Renal cortical epithelial cell (primary cell): ENCODE measurements around the gene CPNE2. TPM values are rescaled to one million over a fixed set of nuclear protein-coding genes. Genes with fewer than 3 reads are reported as not detected.
"Not testable (repeated sequence)": the region's sequence is repeated elsewhere in the genome, so short reads cannot be mapped to it uniquely, and the experiment has no call there.

Experiments
- DNase-seq: peaks from one replicate; pipeline ENCODE4 v3.0.0-alpha.2; 2011; ENCODE audit warnings: low read depth
- total RNA-seq: library from RNA; depleted of rRNA; stranded (reverse); fragments of >200 nt; gene quantifications from 2 replicates; pipeline ENCODE4 v1.2.3, GENCODE V29; 2014

Gene CPNE2
- total RNA-seq, result 28.8 and 32.2 TPM in 2 replicates

DNA sequence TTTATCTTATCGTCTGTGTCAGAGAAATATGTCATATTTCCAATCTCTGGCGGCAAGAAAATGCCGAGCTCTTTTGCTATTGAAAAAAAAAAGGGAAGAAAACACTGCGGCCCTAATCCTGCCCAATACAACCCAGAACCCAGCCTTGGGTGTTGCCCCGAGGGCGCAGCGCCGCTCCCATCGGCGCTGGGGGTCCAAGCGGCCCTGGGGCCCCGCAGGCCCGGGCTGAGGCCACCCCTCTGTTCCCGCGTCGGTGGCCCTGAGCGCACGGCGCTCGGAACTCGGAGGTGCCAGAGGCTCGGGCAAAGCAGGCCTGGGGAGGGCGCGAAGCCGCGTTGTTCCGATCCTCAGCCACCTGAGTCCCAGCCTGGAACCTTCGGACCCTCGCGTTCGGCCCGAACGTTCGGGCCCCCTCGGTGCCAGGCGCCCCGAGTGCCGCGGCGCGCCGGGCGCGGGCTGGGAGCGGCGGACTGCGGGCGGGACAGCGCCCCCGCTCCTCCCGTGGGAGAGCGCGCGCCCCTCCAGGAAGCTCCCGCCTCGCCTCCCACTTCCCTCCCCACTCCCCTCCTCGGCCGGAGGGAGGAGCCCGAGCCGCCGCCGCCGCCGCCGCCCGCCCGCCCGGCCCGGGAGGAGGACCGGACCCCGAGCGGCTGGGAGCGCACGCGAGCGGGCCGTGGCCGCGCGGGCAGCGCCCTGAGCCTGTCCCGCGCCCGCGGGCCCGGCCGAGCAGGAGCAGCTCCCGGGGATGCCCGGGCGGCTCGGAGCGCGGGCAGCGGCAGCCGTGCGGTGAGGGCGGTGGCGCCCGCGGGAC, at the start of gene CPNE2:
CPNE2 (plus strand) TSS at position 609 of the 811 bp plus-strand sequence. CDS start 18,160 bp downstream, outside the sequence.
- no peak for DNase-seq

DNA sequence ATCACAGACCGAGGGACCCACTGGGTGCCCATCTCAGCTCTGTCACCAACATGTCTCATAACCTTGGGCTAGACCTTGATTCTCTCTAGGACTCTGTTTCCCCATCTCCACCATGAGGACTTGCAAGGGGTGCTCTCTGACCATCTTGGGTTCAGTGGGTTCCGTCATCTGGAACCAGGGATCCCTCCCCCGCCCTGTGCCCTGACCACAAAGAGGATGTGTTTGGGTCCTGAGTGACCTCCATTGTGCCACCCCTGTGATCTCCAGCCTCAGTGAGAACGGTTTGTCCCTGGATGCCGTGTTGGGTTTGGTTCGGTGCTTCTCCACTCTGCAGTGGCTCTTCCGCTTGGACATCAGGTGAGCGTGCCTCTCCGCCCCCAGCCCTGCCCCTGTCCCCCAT, 49.1 kb upstream of the CPNE2 start:
- no peak for DNase-seq

DNA sequence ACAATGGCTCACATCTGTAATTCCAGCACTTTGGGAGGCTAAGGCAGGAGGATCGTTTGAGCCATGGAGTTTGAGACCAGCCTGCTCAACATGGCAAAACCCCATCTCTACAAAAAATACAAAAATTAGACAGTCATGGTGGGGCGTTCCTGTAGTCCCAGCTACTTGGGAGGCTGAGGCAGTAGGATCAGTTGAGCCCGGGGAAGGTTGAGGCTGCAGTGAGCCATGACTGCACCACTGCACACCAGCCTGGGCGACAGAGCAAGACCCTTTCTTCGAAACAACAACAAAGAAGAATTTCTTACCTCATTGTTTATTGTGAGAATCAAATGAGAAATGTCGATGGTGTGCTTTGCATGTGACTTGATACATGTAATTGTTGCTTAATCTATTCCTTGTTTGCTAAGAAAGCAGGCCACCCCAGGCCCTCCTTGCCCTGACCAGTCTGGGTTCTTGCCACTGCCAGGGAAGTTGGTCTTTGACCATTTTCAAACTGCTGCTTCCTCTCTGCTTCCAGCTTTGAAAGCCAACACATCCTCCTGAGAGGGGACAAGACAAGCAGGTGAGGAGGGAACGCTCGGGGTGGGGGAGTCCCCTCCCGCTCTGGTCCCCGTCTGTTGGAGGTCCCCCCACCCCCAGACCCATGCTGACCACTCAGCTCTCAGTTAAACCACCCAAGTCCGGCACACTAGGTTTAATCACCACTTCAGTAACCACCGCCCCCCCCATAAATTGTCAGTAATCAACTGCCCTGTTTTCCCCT, 47.3 kb upstream of the CPNE2 start:
- peak; percentile 71 for DNase-seq

DNA sequence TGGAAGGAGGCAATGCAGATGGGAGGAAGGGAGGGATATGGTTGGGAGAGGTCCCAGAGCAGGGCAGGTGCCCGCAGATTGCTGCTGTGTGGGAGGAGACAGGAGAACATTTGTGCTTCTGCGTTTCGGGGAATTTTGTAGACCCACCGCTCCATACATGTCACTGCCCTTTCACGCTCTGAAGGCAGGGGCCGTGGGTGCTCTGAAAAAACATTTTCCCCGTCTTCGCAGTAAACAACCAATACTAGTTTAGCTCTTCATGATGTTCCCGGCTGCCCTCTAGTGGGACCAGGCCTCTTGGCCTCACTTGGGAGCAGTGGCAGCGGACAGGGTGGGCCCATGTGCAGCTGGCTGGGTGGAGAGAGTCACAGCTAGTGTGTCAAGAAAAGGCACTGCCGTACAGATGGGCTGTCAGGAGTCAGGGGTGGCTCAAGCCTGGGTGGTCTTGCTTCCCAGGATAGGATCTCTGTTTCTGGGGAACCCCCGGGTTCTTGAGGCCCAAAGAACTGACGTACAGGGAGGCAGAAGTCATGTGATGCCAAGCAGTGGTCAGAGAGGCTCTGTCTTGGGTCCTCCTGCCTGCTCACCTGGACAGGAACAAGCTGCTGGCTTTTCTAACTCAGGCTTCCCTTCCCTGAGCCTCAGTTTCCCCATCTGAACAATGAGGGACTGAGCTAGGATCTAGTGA, 46.5 kb upstream of the CPNE2 start:
- peak; percentile 53 for DNase-seq

DNA sequence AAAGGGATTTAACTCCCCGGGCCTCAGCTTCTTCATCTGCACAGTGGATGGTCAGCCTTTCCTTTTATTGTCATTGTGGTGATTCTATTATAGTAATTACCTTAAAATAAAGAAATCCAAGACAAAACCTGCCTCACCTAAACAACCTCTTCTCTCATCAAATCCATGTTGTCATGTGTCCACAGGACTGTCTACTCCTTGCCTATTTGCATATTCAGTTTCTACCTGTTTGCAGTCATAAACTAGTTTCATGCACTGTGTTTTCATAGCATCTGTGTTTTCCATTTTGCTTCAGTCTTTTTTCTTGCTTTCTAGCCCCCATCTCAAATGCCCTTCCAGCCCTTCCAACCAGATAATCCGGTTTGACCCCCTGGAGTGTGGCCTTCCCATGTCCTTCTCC, 44.3 kb upstream of the CPNE2 start:
- no peak for DNase-seq

DNA sequence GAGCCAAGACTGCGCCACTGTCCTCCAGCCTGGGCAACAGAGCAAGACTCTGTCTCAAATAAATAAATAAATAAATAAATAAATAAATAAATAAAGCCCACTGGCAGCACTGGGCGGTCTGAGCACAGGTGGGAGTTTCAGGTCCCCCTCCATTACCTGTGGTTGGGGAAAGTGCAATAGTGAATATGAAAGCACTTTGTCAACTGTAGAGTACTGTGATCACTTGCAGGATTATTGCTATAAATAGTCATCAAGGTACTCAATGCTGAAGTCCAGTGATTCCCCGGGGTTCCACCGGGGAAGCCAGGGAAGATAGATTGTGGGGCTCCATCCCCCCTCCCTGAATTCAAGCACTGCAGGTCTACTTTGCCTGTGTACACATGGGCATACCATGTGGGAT, 42.7 kb upstream of the CPNE2 start:
- no peak for DNase-seq

DNA sequence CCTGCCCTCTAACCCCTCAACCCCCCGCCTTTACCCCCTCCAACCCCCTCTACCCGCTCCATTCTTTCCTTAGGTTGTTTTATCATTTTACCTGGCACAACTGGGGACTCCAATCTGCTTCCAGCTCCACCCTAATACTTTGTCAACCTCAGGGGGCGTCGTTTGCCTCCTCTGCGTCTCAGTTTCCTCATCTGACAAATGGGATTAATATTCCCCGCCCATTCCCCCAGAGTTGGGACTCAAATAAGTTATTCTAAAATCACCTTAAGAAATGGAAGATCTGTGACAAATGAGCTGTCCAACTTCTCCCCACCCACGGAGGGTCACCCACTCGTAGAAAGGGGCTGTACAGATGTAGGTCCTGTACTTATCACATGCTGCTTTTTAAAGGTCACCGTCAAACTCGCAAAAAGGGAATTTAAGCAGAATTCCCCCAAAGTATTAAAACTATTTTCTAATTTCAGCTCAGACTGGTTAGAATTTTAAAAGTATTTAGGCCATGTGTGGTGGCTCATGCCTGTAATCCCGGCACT, 40.6 kb upstream of the CPNE2 start:
- no peak for DNase-seq

DNA sequence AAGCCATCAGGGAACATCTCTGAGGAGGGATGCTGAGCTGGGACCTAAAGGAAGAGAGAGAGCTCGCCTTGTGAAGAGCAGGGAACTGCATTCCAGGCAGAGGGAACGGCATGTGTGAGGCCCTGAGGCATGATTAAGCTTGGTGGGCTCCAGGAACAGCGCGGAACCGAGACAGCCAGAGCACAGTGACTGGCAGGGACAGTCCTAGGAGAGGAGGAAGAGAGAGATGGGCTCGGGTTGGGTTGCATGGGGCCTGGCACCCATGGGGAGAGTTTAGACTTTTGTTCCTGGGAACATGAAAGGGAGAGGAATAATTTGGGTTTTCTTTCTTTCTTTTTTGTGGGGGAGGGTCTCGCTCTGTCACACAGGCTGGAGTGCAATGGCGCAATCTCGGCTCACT, 39.2 kb upstream of the CPNE2 start:
- no peak for DNase-seq

DNA sequence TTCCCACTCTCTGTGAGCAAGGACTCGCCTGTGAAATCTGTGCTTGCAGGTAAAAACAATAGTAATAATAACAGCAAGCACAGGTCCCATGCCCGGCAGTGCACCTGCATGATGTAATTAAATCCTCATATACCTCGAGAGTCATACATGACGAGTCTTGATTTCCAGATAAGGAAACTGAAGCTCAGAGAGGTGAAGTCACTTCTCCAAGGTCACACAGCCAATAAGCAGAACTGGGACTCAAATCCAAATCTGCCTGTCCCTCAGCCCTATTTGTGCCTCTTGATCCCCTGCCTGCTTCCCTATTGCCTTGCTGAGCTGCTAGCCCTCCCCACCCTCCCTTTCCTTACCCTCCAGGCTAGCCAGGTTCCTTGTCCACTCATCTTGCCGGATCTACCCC, 38.0 kb upstream of the CPNE2 start:
- no peak for DNase-seq

DNA sequence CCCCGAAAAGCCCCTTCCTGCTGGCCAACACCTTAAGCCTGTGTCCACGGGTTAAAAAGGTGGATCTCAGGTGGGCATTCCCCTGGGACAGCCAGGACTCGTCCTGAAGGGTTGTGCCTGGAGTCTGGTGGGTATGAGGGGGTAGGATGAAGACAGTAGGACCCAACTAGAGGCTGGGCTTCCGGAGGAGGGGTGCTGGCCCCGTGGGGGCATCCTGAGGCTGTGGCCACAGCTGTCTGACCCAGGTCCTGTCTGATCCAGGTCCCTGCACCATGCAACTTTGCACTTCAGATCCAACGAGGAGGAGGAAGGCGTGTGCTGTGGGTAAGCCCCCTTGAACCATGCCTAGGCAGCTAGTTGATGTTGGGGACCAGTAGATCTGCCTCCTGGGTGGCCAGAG, 37.6 kb upstream of the CPNE2 start:
- DNase-seq, result no peak

DNA sequence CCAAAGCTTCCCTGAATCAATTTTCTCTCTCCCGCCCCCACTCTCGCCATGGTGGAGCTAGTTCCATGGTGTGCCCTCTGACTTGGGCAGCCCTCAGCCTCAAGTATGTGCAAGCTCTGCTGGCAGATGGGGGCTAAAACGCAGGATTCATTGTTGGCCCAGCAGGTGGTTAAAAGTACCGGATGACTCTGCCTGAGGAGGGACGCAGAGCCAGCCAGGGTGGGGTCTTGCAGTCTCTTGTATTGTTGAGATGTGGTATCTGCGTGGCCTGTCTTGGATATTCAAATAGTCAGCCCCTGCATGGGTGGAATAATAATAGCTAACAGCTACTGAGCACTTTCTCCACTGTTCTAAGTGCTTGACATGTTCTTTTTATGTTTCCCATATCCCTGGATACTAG, 36.7 kb upstream of the CPNE2 start:
- no peak for DNase-seq

DNA sequence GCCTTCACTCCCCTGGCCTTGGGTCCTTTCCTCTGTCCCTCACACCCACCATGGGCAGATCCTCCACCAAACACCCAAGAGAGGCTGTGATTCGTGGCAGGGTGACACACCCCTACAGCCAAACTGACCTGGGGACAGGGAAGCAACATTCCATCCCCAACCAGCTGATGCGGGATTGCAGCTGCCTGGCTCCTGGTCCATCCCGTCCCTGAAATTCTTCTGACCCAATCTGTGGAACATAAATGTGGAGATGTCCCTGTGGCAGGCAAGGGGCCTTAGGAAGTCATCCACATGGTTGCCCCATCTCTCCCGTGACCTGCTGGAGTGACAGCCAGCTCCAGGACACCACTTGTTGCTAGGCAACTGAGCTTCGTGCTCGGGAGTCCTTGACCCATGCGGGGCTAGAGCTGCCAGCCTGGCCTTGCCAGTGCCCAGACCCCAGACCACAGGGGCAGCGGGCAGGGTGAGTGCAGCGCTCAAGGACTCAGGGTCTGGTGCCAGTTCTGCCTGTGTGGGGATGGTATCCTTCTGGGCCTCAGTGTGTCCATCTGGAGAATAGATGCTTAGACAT, 34.0 kb upstream of the CPNE2 start:
- no peak for DNase-seq

DNA sequence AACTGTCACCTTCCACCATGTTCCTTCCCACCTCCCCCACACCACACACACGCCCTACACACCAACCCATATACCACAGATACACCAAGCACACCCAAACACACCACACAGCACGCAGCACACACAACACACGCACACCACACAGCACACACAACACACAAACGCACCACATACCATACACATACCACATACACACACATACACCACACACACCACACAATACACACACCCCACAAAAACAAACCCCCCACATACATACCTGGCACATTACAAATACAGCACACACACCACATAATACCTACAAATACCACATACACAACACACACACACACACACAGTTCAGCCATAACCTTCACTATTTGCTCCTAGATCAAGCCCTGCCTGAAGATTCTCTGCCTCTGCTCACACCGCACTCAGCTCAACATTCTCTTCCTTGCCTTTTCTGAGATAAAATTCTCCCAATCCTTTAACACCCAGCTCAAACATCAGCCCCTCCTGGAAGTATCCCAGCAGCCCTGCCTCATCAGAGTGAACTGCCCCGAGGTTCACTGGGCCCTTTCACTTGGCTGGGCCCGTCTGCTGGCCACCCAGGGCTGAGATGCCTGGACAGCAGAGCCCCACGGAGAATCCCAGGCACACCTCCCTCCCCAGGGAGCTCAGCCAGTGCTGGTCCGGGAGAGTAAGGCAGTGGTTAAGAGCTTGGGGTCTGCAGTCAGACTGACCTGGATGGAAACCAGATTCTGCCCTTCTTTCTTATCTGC, 31.9 kb upstream of the CPNE2 start:
- DNase-seq, result no peak

DNA sequence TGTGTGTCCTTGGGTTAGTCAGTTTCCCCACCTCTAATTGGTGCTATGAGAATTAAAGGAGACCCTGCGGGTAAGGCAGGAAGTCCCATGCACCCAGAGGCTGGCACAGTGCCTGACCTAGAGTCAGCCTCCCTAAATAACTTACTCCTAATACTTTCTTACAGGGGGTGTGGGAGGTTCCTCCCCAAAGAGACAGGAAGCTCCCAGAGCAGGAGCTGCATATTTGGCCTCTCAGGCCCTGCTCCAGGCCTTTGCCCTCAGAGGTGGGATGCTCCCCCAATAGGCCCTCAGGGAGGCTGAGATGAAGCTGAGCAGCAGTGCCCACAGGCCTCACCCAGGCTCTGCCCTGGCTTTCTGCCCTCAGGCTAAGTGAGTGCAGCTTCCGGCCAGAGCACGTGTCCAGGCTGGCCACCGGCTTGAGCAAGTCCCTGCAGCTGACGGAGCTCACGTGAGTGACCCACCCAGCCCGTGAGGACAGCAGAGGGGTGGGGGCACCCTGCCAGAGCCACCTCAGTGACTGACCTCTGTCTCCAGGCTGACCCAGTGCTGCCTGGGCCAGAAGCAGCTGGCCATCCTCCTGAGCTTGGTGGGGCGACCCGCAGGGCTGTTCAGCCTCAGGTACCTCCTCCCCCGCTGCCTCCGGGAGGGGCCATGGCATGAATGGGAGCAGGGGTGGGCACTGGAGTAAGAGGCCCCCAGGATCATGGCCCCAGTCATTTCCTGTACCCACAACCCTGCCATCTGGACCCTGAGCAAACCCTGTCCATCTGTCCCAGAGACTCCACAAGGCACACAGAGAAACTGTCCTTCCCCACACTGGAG, 31.1 kb upstream of the CPNE2 start:
- DNase-seq, result peak; percentile 37

DNA sequence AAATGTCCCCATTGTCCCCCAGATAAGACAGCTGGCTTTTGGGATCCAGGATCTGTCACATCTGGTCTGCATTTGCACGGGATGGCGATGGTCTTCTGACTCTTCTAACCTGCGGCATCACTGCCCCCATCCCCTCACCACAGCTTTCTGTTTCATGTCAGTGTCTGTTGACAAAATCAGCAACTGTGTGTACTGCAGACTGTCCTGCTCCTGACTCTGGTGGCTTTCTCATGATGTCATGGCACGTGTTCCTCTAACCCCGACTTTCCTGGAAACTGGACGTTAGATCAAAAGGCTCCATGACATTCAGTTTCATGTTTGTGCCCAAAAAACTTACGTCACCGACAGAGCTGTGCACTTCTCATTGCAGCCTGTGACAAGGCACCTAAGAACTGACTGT, 30.1 kb upstream of the CPNE2 start:
- no peak for DNase-seq

DNA sequence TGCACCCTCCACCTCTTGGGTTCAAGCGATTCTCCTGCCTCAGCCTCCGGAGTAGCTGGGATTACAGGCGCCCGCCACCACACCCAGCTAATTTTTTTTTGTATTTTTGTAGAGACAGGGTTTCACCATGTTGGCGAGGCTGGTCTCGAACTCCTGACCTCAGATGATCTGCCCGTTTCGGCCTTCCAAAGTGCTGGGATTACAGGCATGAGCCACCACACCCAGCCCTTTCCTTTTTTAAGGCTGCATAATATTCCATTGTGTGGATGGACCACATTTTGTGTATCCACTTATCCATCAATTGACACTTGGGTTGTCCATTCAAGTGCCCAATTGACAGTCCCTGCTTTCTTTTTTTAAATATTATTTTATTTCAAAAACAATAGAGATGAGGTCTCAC, 29.2 kb upstream of the CPNE2 start:
- DNase-seq, result not testable (repeated sequence)

DNA sequence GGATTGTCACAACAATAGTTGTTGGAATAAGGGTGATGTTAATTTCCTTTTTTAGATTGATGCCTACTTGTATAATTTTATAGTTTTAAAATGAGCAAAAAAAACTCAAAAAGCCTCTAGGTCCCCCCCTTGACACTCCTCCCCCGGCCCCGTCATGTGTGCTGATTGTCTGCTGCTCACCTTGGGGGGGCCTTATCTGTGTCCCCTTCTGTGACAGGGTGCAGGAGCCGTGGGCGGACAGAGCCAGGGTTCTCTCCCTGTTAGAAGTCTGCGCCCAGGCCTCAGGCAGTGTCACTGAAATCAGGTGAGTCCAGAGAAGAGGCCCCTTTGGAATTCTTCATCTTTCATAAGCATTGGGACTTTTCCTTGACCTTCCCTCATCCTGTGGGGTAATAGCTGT, 27.4 kb upstream of the CPNE2 start:
- DNase-seq, result no peak

DNA sequence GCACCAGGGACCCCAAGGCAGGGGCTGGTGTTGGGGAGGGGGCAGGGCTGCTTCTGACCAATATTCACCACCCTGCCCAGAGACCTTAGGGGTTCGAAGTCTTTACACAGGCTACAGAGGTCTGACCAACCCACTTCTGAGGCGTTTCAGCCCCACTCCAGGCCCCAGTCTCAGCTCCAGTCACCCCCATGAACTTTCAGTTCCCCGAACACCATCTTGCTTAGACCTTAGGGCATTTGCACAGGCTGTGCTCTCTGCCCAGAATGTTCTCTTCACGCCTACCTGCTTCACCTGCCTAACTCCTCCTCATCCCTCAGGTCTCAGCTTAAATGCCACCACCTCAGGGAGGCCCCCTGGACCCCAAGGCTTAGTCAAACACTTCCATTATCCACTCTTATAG, 25.8 kb upstream of the CPNE2 start:
- DNase-seq, result no peak

DNA sequence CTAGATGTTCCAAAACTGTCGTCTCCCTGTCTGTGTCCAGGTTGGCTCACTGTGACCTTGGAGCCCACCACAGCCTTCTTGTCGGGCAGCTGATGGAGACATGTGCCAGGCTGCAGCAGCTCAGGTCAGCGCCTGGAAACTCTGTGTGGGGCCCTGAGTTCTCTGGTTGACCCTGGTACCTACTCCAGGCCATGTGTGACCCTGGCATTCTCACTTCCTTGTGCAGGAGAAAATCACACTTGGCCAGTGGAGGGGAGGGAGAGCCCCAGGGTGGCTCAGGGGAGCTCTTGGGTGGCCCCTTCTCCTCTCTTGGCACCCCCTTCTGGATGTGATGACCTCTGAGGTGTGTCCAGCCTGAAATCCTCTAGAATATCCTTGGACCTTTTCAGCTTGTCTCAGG, 25.0 kb upstream of the CPNE2 start:
- DNase-seq, result no peak

DNA sequence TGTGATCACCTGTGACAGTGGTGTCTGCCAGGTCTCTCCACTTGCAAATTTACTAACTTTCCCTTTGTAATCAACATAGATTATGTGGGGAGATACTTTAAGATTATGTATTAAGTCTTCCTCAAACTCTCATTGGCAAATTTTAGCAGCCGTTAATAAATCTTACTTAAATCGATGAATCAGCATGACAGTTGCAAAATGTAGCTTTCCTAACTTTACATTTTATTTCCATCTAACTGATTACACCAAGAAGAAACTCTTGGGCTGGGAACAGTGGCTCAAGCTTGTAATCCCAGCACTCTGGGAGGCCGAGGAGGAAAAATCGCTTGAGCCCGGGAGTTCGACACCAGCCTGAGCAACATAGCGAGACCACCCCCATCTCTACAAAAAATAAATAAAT, 23.3 kb upstream of the CPNE2 start:
- DNase-seq, result no peak
